ENCODE measurements around the gene SNRNP25.

SNRNP25 gene

DNA sequence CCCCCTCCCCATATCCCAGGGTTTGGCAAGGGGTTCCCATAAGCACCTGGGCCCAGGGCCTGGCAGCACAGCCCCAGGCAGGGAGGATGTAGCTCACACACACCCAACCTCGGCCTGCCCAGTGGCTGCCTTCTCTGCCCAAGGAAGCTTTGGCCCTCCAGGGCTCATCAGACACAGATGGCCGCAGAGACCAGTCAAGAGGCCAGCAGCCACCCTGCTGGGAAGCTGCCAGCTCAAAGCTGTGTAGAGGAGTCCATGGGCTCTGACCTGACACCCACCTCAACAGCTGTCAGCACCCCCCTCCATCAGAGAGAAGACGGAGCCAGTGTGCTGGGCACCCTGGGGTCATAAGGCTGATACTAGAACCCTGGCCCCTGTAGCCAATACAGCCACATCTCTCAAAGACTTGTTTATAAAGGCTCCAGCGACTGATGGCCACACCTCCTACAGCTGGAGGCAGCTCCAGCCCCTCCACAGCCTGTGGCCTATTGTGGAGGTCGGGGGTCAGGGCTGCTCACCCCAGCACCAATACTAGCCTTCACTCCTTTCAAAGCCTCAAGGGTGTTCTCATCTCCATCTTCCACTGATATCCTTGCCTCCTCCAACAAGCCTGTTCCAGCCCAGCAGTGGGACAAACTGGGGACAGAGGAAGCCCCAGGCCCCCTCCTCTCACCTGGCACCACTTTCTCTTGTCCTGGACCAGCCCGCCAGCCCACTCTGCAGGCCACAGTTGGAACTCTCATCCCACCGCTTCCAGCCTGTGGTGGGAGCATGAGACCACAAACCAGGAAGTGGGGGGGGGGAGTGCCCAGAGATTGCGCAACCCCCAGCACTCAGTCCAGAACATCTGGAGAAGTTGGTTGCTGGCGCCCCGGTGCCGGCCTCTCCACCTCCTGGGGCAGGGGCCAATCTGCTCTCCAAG lies 22.2 kb downstream of the SNRNP25 start:
- Mint-ChIP-seq H3K27ac (peak overlapping the region; percentile 92), H3K4me1 (peaks cover 65% of the 10 kb centered on the region), H3K4me3 (peak overlapping the region; percentile 54), H3K36me3 (ENCODE audit: low read depth) (no peaks in the 10 kb centered on the region), H3K9me3 (no peaks in the 10 kb centered on the region), H3K27me3 (ENCODE audit: low read depth, poor library complexity) (no peaks in the 10 kb centered on the region)
- TF ChIP-seq CTCF (IDR thresholded peaks at IDR 0.05): no peak
- DNase-seq: peak; percentile 56

- H3K27ac Mint-ChIP-seq: no peak overlapping the region
- TF ChIP-seq CTCF (IDR thresholded peaks at IDR 0.05): no peak
- DNase-seq: no peak
- H3K4me3 Mint-ChIP-seq: peak overlapping the region; percentile 52
- H3K9me3 Mint-ChIP-seq: no peaks in the 10 kb centered on the region
- H3K36me3 Mint-ChIP-seq (ENCODE audit: low read depth): no peaks in the 10 kb centered on the region
- H3K27me3 Mint-ChIP-seq (ENCODE audit: low read depth, poor library complexity): no peaks in the 10 kb centered on the region
- peaks cover 59% of the 10 kb centered on the region for H3K4me1 Mint-ChIP-seq
Measured at GRCh38 chr16:76535-77272, 23.1 kb downstream of the SNRNP25 start.

DNA sequence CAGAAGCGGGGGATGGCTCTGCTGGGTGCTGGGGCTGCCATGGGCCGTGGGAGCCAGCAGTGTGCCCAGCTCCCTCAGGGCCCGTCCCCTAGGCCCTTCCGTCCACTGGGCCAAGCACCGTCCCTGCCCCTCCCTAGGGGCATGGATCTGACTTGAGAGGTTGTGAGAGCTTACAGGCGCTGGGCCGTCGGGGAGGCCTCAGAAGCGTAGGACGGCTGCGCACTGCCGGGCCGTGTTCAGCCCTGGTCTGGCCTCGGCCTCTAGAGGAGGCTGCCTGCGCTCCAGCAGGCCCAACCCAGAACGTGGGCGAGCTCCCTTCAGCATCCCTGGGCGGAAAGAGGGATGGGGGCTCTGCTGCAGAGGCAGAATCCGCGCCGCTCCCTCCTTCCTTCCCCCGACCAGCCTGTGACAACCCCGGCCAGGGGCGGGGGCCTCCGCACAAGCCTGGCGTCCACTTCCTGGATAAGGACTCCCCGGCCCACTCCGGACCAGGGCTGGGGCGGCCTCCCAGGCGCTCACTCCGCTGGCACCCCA lies 23.7 kb downstream of the SNRNP25 start:
- peaks cover 58% of the 10 kb centered on the region for H3K4me1 Mint-ChIP-seq
- no peaks in the 10 kb centered on the region for H3K9me3 Mint-ChIP-seq
- no peaks in the 10 kb centered on the region for H3K36me3 Mint-ChIP-seq (ENCODE audit: low read depth)
- peak; percentile 54 for DNase-seq
- H3K4me3 Mint-ChIP-seq: peak overlapping the region; percentile 47
- no peak overlapping the region for H3K27ac Mint-ChIP-seq
- TF ChIP-seq CTCF (IDR thresholded peaks at IDR 0.05): no peak
- no peaks in the 10 kb centered on the region for H3K27me3 Mint-ChIP-seq (ENCODE audit: low read depth, poor library complexity)

GRCh38 chr16:77807-78443 lies 24.3 kb downstream of the SNRNP25 start, which contains the start of gene MPG:
TSS of gene MPG (plus strand) at chr16:78225. CDS start at chr16:78310, 85 bp downstream.
- H3K4me1 Mint-ChIP-seq: peaks cover 55% of the 10 kb centered on the region
- peak; percentile 87 for DNase-seq
- no peaks in the 10 kb centered on the region for H3K9me3 Mint-ChIP-seq
- no peaks in the 10 kb centered on the region for H3K27me3 Mint-ChIP-seq (ENCODE audit: low read depth, poor library complexity)
- H3K36me3 Mint-ChIP-seq (ENCODE audit: low read depth): no peaks in the 10 kb centered on the region
- no peak for TF ChIP-seq CTCF (IDR thresholded peaks at IDR 0.05)
- H3K4me3 Mint-ChIP-seq: peak within 1 kb of the TSS; percentile 88
- H3K27ac Mint-ChIP-seq: peak within 1 kb of the TSS; percentile 66

DNA sequence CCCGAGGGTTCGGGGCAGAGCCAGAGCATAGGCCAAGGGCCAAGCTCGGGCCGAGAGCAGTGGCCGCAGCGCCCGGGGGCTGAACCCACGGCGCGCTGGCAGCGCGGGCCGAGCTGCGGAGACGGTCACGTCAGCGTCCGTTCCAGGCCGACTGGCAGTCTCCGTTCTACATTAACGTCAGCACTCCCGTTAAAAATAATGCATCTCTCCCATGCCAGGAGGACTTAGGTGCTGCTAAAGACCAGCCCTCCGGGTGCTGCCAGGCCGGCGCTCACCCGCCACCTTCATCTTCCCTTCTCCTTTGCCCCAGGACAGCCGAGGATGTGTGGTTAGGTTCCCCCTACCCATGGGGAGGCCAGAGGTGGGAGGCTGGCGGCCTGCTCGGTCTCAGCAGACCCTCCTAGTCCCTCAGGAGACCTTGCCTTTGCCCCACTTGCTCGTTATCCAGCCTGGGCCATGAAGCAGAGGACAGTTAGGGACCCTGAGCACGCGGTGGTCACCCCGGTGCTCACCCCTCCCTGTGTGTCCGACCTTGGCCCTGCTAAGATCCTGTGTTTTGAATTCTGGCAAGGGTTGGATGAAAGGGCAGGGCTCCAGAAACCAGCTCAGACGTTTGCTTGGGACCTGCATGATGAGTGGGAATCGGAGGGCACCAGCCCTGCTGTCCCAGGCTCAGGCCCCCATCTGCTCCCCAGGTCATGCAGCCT lies 25.0 kb downstream of the SNRNP25 start:
- no peak for DNase-seq
- Mint-ChIP-seq H3K4me3 (peak overlapping the region; percentile 88), H3K36me3 (ENCODE audit: low read depth) (no peaks in the 10 kb centered on the region), H3K4me1 (peaks cover 51% of the 10 kb centered on the region), H3K9me3 (no peaks in the 10 kb centered on the region), H3K27me3 (ENCODE audit: low read depth, poor library complexity) (no peaks in the 10 kb centered on the region), H3K27ac (peak overlapping the region; percentile 66)
- TF ChIP-seq CTCF (IDR thresholded peaks at IDR 0.05): no peak

All from nephron progenitor cell (in vitro differentiated cells).